ENCODE data around the gene SYT3.
"Not testable (repeated sequence)": the region's sequence is repeated elsewhere in the genome, so short reads cannot be mapped to it uniquely, and the experiment has no call there.

SYT3 gene

DNA sequence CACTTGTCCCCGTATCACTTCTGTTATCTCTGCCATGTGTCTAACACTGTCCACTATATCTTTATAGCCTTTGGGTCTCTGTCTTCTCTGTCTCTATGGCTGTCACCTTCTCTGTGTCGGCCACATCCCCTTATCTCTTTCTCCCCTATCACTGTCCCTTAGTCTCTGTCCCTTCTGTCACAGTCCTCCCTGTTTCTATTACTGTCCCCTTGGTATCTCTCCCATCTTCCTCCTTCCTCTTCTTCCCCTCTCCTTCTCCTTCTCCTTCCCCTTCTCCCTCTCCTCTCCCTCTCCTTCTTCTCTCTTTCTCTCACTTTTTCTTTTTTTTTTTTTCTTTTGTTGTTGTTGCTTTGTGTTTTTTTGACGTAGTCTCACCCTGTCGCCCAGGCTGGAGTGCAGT lies 36.7 kb downstream of the SYT3 start:
- DNase-seq: no peak

DNA sequence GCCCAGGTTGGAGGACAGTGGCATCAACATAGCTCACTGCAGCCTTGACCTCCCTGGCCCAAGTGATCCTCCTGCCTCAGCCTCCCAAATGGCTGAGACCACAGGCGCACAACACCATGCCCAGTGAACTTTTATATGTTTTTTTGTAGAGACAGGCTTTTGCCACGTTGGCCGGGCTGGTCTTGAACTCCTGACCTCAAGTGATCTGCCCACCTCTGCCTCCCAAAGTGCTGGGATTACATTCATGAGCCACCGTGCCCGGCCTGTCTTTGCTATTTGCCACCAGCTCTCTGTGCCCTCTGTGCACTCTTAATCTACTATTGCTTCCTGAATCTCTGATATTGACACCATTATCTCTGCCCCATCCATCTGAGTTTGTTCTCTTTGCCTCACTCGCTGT lies 37.2 kb downstream of the SYT3 start:
- DNase-seq: no peak

DNA sequence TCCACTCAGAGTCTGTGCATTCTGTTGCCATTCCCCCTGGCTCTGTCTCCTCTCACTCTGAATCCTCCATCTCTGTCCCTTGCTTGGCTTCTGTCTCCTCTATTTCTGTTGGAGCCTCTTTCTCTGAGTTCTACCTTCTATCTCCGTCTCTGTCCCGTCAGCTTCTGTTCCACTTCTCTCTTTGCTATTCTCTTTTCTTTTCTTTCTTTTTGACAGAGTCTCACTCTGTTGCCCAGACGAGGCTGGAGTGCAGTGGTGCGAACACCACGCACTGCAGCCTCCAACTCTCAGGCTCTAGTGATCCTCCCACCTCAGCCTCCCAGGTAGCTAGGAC lies 37.6 kb downstream of the SYT3 start:
- DNase-seq: no peak

GRCh38 chr19:50601407-50602088 lies 38.1 kb downstream of the SYT3 start:
- no peak for DNase-seq

GRCh38 chr19:50599427-50599826 lies 40.3 kb downstream of the SYT3 start:
- no peak for DNase-seq

- DNase-seq: no peak
These were observed 49.5 kb downstream of the SYT3 start for GRCh38 chr19:50590191-50590590.

- not testable (repeated sequence) for DNase-seq
These were observed 57.7 kb downstream of the SYT3 start for GRCh38 chr19:50581795-50582660.

DNA sequence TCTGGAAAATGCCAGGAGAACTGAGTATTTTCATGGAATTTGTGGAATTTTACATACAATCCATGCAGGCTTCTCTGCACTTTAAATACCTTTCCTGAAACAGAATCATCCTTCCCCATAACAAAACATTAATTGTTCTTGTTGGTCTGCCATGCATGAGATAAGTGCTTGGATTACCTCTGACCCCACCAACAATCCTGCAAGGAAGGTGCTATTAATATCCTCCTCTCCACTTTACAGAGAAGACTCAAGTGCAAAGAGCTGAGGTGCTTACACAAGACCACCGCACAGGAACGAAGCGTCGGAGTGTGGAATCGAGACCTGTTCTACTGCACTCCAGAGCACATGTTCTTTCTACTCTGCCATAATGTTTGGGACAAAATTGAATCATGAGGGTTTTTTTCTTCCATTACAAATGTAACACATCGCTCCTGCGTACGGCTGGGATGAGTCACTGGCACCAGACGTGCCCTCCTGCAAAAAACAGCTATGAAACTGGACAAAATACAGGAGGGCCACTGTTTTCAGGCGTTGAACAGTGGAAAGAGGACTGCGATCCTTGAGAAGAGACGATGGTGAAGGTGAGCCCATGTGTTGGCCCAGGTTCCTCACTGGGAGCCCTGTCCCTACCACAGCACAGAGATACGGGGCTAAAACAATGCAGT lies 58.6 kb downstream of the SYT3 start:
- no peak for DNase-seq

DNA sequence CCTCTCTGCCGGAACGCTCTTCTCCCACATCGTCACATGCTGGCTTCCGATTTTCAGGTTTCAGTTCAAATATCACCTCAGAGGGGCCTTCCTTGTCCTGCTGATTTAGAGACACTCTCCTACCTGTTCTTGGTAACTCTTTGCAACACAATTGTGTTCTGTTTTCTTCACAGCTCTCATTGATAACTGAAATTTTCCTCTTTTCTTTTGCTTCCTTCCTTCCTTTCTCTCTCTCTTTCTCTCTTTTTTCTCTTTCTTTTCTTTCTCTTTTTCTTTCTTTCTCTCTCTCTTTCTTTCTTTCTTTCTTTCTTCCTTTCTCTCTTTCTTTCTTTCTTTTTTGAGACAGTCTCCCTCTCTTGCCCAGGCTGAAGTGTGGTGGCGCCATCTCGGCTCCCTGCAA lies 59.4 kb downstream of the SYT3 start:
- DNase-seq: no peak

DNA sequence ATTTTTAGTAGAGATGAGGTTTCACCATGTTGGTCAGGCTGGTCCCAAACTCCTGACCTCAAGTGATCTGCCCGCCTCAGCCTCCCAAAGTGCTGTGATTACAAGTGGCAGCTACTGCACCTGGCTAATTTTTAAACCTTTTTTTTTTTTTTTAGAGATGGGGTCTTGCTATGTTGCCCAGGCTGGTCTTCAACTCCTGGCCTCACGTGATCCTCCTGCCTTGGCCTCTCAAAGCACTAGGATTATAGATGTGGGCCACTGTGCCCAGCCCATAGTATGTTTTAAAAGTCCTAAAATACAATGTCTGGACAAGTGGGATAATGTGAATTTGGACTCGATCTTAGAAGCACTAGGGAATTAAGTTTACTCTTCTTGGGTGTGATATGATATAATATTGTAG lies 62.9 kb downstream of the SYT3 start:
- DNase-seq: not testable (repeated sequence)

GRCh38 chr19:50573741-50574461 lies 65.8 kb downstream of the SYT3 start:
- DNase-seq: no peak
